Islet of Langerhans (tissue), 1 donor: ENCODE data around the gene ODAD4.
"Not testable (repeated sequence)": the region's sequence is repeated elsewhere in the genome, so short reads cannot be mapped to it uniquely, and the experiment has no call there.

Experiments
- FAIRE-seq: peaks from one replicate; lab custom pipeline; 2011; peaks lifted over from hg19 to GRCh38; lab: Jason Lieb, UNC

ODAD4 gene

GRCh38 chr17:42002175-42002791, 71.9 kb downstream of the ODAD4 start:
- FAIRE-seq: no peak

- FAIRE-seq: no peak
These were observed 72.4 kb downstream of the ODAD4 start for GRCh38 chr17:42002792-42003301.

GRCh38 chr17:42005166-42005565, 74.7 kb downstream of the ODAD4 start:
- FAIRE-seq: no peak

- FAIRE-seq: no peak
These were observed 78.8 kb downstream of the ODAD4 start for GRCh38 chr17:42009170-42009569.

GRCh38 chr17:42010266-42010680, 79.9 kb downstream of the ODAD4 start:
- not testable (repeated sequence) for FAIRE-seq

- FAIRE-seq: no peak
These were observed 80.6 kb downstream of the ODAD4 start for GRCh38 chr17:42010898-42011516.

GRCh38 chr17:42012363-42012762, 81.9 kb downstream of the ODAD4 start:
- FAIRE-seq: not testable (repeated sequence)

GRCh38 chr17:42013740-42014139, 83.3 kb downstream of the ODAD4 start:
- FAIRE-seq: not testable (repeated sequence)
